NOMO-1 treated with DMSO at 0.1 percent for 48 hours (cell line): ENCODE results near the gene LAMB4.

Experiments
- DNase-seq: peaks from one replicate; lab custom pipeline; 2025; ENCODE audit not compliant: unreplicated experiment; lab: John Stamatoyannopoulos, UW

LAMB4 gene

GRCh38 chr7:107975394-107976013, 154.7 kb downstream of the LAMB4 start:
- DNase-seq: no peak

DNA sequence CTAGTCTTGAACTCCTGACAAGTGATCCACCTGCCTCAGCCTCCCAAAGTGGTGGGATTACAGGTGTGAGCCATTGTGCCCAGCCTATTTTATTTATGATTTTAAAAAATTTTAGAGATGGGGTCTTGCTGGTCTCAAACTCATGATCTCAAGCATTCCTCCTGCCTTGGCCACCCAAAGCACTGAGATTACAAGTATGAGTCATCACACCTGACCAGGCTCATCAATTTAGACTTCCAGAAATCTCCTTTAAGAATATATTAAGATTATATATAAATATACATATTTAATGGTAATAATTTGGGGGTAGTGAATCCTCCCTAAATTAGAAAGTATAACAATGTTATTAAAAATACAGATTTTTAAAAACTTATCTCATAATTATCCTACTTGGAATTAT, 156.3 kb downstream of the LAMB4 start:
- DNase-seq: no peak
